GM19463 (cell line): ENCODE data around the gene AIF1.
"Not testable (repeated sequence)": the region's sequence is repeated elsewhere in the genome, so short reads cannot be mapped to it uniquely, and the experiment has no call there.

ENCODE experiments used
- ATAC-seq: cut with Tn5 transposase; IDR thresholded peaks from one replicate; pipeline ENCODE4 v1.9.1; 2021; ENCODE audit warnings: mild to moderate bottlenecking, moderate library complexity; ENCODE audit not compliant: unreplicated experiment

AIF1 gene

GRCh38 chr6:31580807-31581433, 34.1 kb upstream of the AIF1 start:
- no peak for ATAC-seq

- no peak for ATAC-seq
Measured at GRCh38 chr6:31581434-31582229, 33.4 kb upstream of the AIF1 start.

- ATAC-seq = no peak
Measured at GRCh38 chr6:31582230-31582643, 32.8 kb upstream of the AIF1 start, which contains the start of gene LTB. Gene LTB, minus strand, starts transcription at chr6:31582424. Its CDS starts 7 bp downstream, at chr6:31582417.

GRCh38 chr6:31585491-31585890, 29.5 kb upstream of the AIF1 start:
- ATAC-seq = no peak

- ATAC-seq = no peak
Measured at GRCh38 chr6:31586008-31586407, 29.0 kb upstream of the AIF1 start, which contains the start of gene LST1. Gene LST1, plus strand, starts transcription at chr6:31586277. Its CDS starts 1,023 bp downstream, at chr6:31587300.

GRCh38 chr6:31586599-31587281, 28.3 kb upstream of the AIF1 start:
- ATAC-seq = no peak

GRCh38 chr6:31587791-31588777, 26.9 kb upstream of the AIF1 start:
- no peak for ATAC-seq

- ATAC-seq = no peak
Measured at GRCh38 chr6:31588871-31589650, 26.0 kb upstream of the AIF1 start.

GRCh38 chr6:31590691-31591090, 24.3 kb upstream of the AIF1 start:
- ATAC-seq = not testable (repeated sequence)

GRCh38 chr6:31592396-31592771, 22.6 kb upstream of the AIF1 start:
- no peak for ATAC-seq

- no peak for ATAC-seq
Measured at GRCh38 chr6:31597006-31597405, 18.0 kb upstream of the AIF1 start.

GRCh38 chr6:31607317-31607716, 7.7 kb upstream of the AIF1 start:
- ATAC-seq = no peak

GRCh38 chr6:31609519-31610406, 5.3 kb upstream of the AIF1 start:
- ATAC-seq = no peak

GRCh38 chr6:31610968-31611367, 4.1 kb upstream of the AIF1 start:
- ATAC-seq = no peak

GRCh38 chr6:31614075-31614619, 887 bp upstream of the AIF1 start:
- no peak for ATAC-seq

- no peak for ATAC-seq
Measured at GRCh38 chr6:31615748-31616147, 714 bp downstream of the AIF1 start.

- no peak for ATAC-seq
Measured at GRCh38 chr6:31617010-31617409, 2.0 kb downstream of the AIF1 start.

- ATAC-seq = peak; percentile 73
Measured at GRCh38 chr6:31619805-31620585, 5.0 kb downstream of the AIF1 start.
